Gastrocnemius medialis (tissue), 4 donors: ENCODE data around the gene WDR7. TPM values are rescaled to one million over a fixed set of nuclear protein-coding genes. Genes with fewer than 3 reads are reported as not detected.

Experiments
- ATAC-seq, 2 donors: fragments of 150-250 bp; one replicate each; pipeline ENCODE4 v1.9.1; 2016
- DNase-seq, 2 donors: peaks; one replicate each; pipeline ENCODE4 v3.0.0-alpha.2; 2019
- H3K27ac ChIP-seq, 4 donors: fragments of 200-600 bp; sonication (generic); 1 replicate in 1 of 4; 2 replicates in 3 of 4; pipeline ENCODE4 v1.5.1; 2016 to 2018; ENCODE audit warnings: mild to moderate bottlenecking in 2 of 4, moderate library complexity in 1 of 4
- H3K27me3 ChIP-seq, 3 donors: fragments of 200-600 bp; sonication (generic) in 2 of 3; 1 replicate in 1 of 3; 2 replicates in 2 of 3; pipeline versions ENCODE4 v1.5.1 to v1.6.0; 2016 to 2019; ENCODE audit warnings: mild to moderate bottlenecking in 1 of 3, moderate library complexity in 1 of 3
- H3K36me3 ChIP-seq, 2 donors: fragments of 200-600 bp; sonication (generic) in 1 of 2; one replicate each; pipeline ENCODE4 v1.5.1; 2017 to 2018
- H3K4me1 ChIP-seq, 2 donors: fragments of 200-600 bp; sonication (generic) in 1 of 2; one replicate each; pipeline ENCODE4 v1.5.1; 2016 to 2017; ENCODE audit warnings: mild to moderate bottlenecking in 2 of 2
- H3K4me3 ChIP-seq, 4 donors: fragments of 200-600 bp; sonication (generic) in 3 of 4; 1 replicate in 1 of 4; 2 replicates in 3 of 4; pipeline ENCODE4 v1.5.1; 2016 to 2019; ENCODE audit warnings: mild to moderate bottlenecking in 2 of 4
- H3K9me3 ChIP-seq, 3 donors: fragments of 200-600 bp; sonication (generic) in 2 of 3; 1 replicate in 1 of 3; 2 replicates in 2 of 3; pipeline ENCODE4 v1.5.1; 2016 to 2019
- CTCF ChIP-seq, 5 experiments: fragments of 450-650 bp in 3 of 5; fragments of 200-600 bp in 2 of 5; sonication (generic) in 2 of 5; IDR thresholded peaks in 4 of 5; conservative IDR thresholded peaks in 1 of 5; 1 replicate in 4 of 5; 2 replicates in 1 of 5; pipeline ENCODE4 v1.5.1; 2016 to 2019; ENCODE audit warnings: antibody characterized with exemption in 5 of 5, mild to moderate bottlenecking in 3 of 5, moderate library complexity in 3 of 5
- POLR2A ChIP-seq, 2 donors: fragments of 450-650 bp; IDR thresholded peaks; one replicate each; pipeline ENCODE4 v1.6.1; 2017; ENCODE audit warnings: antibody characterized with exemption in 2 of 2, mild to moderate bottlenecking in 2 of 2, moderate library complexity in 2 of 2
- in situ Hi-C, 4 donors: fragments of 200-750 bp; cut with MboI; loops; one replicate each; pipeline versions ENCODE4 v1.15.0 to v1.8.0; 2017; ENCODE audit warnings: low sequenced_read_pairs in 4 of 4
- intact Hi-C: fragments of 100-400 bp; cut with DNase I; formaldehyde crosslinking; loops from one replicate; pipeline ENCODE4 v1.15.1; 2023; ENCODE audit warnings: low total_unique reads
- total RNA-seq, 4 donors: library from RNA; depleted of rRNA; stranded (reverse); fragments of >200 nt; gene quantifications; one replicate each; pipeline versions ENCODE4 v1.1.0 to v1.2.3, GENCODE V29; 2016

WDR7 gene
- total RNA-seq, 4 donors from 2014 or later, result 20.5 to 24.2 (median 21.8) TPM

GRCh38 chr18:57060814-57061213 lies 409.7 kb downstream of the WDR7 start:
- no peaks in the 10 kb centered on the region for H3K9me3 ChIP-seq
- H3K4me3 ChIP-seq, result no peak overlapping the region
- in situ Hi-C loops (loop anchor here in 1 of 4 donors (25.0 kb wide), 1 partner anchor 99 kb away; no protein-coding TSS in a partner anchor), intact Hi-C loops (no loop called here)
- no peak for TF ChIP-seq CTCF (IDR thresholded peaks at IDR 0.05 in 4 of 5, conservative IDR thresholded peaks at IDR 0.05 in 1 of 5)
- no peak for TF ChIP-seq POLR2A (IDR thresholded peaks at IDR 0.05)
- no peaks in the 10 kb centered on the region for H3K4me1 ChIP-seq
- ATAC-seq (no peak), DNase-seq (no peak)
- no peak overlapping the region for H3K27ac ChIP-seq
- no peaks in the 10 kb centered on the region for H3K36me3 ChIP-seq
- no peaks in the 10 kb centered on the region for H3K27me3 ChIP-seq

GRCh38 chr18:57062178-57062577 lies 411.0 kb downstream of the WDR7 start:
- no peak for DNase-seq
- in situ Hi-C loops (loop anchor here in 1 of 4 donors (25.0 kb wide), 1 partner anchor 100 kb away; no protein-coding TSS in a partner anchor), intact Hi-C loops (no loop called here)
- no peak for TF ChIP-seq CTCF (IDR thresholded peaks at IDR 0.05 in 4 of 5, conservative IDR thresholded peaks at IDR 0.05 in 1 of 5)
- TF ChIP-seq POLR2A (IDR thresholded peaks at IDR 0.05), result no peak
- no peaks in the 10 kb centered on the region for H3K4me1 ChIP-seq
- H3K9me3 ChIP-seq, result no peaks in the 10 kb centered on the region
- no peaks in the 10 kb centered on the region for H3K36me3 ChIP-seq
- no peaks in the 10 kb centered on the region for H3K27me3 ChIP-seq
- H3K4me3 ChIP-seq, result no peak overlapping the region
- H3K27ac ChIP-seq, result no peak overlapping the region
- ATAC-seq, result no peak

GRCh38 chr18:57062844-57063243 lies 411.7 kb downstream of the WDR7 start:
- intact Hi-C loops, result no loop called here
- no peak for DNase-seq
- TF ChIP-seq CTCF (IDR thresholded peaks at IDR 0.05 in 4 of 5, conservative IDR thresholded peaks at IDR 0.05 in 1 of 5) (no peak), POLR2A (IDR thresholded peaks at IDR 0.05) (no peak)

GRCh38 chr18:57063601-57064103 lies 412.5 kb downstream of the WDR7 start:
- in situ Hi-C loops, result loop anchor here in 1 of 4 donors (25.0 kb wide), 1 partner anchor 101 kb away; no protein-coding TSS in a partner anchor
- Histone ChIP-seq H3K27me3 (no peaks in the 10 kb centered on the region), H3K9me3 (no peaks in the 10 kb centered on the region), H3K27ac (no peak overlapping the region), H3K4me3 (no peak overlapping the region), H3K36me3 (no peaks in the 10 kb centered on the region), H3K4me1 (no peaks in the 10 kb centered on the region)
- no peak for ATAC-seq
- DNase-seq, result no peak
- TF ChIP-seq CTCF (IDR thresholded peaks at IDR 0.05 in 4 of 5, conservative IDR thresholded peaks at IDR 0.05 in 1 of 5) (no peak), POLR2A (IDR thresholded peaks at IDR 0.05) (no peak)
- intact Hi-C loops, result no loop called here

More at GRCh38 chr18:57062844-57063243, 411.7 kb downstream of the WDR7 start:
- H3K4me3 ChIP-seq, result no peak overlapping the region
- in situ Hi-C loops, result loop anchor here in 1 of 4 donors (25.0 kb wide), 1 partner anchor 101 kb away; no protein-coding TSS in a partner anchor
- H3K36me3 ChIP-seq, result no peaks in the 10 kb centered on the region
- H3K27me3 ChIP-seq, result no peaks in the 10 kb centered on the region
- H3K9me3 ChIP-seq, result no peaks in the 10 kb centered on the region
- no peak for ATAC-seq
- no peaks in the 10 kb centered on the region for H3K4me1 ChIP-seq
- no peak overlapping the region for H3K27ac ChIP-seq
